ENCODE data around the gene NOS1AP.

DNA sequence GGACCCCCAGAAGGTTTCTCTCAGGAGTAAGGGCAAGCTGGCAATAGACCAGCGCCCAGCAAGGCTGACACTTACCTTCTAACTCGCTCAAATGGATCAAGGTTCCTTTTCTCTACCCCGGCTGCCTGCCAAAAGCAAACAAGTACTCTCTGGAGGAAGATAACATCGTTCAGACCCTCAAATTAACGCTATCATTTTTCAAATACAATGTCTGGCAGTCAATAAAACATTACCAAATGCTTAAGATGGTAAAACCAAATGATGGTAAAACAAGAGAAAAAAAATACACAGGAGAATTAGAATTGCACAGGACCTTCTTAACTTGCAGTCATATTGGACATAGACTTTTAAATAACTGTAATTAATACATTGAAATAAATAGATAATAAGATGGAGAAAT lies 159.1 kb downstream of the NOS1AP start:
- TF ChIP-seq POLR2AphosphoS5 (IDR thresholded peaks at IDR 0.05; ENCODE audit: low read depth, low read length) (no peak), TAF1 (IDR thresholded peaks at IDR 0.05; ENCODE audit: borderline replicate concordance, insufficient read depth, low read length) (no peak)
- TF ChIP-seq, protein P1, sequence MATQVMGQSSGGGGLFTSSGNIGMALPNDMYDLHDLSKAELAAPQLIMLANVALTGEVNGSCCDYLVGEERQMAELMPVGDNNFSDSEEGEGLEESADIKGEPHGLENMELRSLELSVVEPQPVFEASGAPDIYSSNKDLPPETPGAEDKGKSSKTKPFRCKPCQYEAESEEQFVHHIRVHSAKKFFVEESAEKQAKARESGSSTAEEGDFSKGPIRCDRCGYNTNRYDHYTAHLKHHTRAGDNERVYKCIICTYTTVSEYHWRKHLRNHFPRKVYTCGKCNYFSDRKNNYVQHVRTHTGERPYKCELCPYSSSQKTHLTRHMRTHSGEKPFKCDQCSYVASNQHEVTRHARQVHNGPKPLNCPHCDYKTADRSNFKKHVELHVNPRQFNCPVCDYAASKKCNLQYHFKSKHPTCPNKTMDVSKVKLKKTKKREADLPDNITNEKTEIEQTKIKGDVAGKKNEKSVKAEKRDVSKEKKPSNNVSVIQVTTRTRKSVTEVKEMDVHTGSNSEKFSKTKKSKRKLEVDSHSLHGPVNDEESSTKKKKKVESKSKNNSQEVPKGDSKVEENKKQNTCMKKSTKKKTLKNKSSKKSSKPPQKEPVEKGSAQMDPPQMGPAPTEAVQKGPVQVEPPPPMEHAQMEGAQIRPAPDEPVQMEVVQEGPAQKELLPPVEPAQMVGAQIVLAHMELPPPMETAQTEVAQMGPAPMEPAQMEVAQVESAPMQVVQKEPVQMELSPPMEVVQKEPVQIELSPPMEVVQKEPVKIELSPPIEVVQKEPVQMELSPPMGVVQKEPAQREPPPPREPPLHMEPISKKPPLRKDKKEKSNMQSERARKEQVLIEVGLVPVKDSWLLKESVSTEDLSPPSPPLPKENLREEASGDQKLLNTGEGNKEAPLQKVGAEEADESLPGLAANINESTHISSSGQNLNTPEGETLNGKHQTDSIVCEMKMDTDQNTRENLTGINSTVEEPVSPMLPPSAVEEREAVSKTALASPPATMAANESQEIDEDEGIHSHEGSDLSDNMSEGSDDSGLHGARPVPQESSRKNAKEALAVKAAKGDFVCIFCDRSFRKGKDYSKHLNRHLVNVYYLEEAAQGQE (IDR thresholded peaks at IDR 0.05; ENCODE audit: insufficient read depth in 1 of 2, low read depth in 2 of 2, low read length in 2 of 2) = no peak

All from PFSK-1 (cell line).